Cerebellar cortex (tissue), 1 donor: ENCODE results near the gene KRTAP4-1.
"Not testable (repeated sequence)": the region's sequence is repeated elsewhere in the genome, so short reads cannot be mapped to it uniquely, and the experiment has no call there.

ENCODE experiments used
- DNase-seq: peaks from one replicate; pipeline ENCODE4 v3.0.0-alpha.2; 2015; ENCODE audit warnings: low spot score

The KRTAP4-1 gene

GRCh38 chr17:41171886-41172285, 12.8 kb downstream of the KRTAP4-1 start:
- DNase-seq = no peak

DNA sequence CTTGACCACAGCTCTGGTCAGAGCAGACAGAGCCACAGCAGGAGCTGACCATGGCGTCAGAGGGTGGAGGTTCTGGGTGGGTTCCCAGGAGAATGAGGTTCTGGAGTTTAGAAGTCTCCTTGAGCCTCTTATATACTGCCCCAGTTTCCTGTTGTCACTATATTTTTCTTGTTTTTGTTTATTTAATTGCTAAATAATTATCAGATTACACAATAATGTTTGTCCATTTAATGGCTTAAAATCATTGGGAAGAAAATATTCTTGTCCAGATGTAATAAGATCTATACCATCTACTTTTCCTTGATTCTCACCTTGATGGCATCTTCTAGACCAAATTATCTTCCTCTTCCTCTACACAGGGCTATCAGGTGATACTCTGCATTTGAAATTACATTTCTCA, 16.6 kb downstream of the KRTAP4-1 start, which contains the start of gene KRTAP4-3:
TSS of gene KRTAP4-3 (minus strand) at position 101 of the 400 bp plus-strand sequence. CDS start at position 52, 49 bp downstream.
- DNase-seq = no peak

DNA sequence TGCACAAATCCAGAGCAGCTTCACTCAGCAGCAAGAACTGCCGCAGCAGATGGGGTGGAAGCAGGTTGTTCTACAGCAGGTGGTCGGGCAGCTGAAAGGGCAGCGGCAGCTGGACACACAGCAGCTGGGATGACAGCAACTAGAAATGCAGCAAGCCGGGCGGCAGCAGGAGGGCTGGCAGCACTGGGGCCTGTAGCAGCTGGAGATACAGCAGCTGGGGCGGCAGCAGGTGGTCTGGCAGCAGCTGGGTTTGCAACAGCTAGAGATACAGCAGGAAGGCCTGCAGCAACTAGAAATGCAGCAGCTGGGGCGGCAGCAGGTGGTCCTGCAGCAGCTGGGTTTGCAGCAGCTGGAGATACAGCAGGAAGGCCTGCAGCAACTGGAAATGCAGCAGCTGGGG, 17.1 kb downstream of the KRTAP4-1 start:
- no peak for DNase-seq

DNA sequence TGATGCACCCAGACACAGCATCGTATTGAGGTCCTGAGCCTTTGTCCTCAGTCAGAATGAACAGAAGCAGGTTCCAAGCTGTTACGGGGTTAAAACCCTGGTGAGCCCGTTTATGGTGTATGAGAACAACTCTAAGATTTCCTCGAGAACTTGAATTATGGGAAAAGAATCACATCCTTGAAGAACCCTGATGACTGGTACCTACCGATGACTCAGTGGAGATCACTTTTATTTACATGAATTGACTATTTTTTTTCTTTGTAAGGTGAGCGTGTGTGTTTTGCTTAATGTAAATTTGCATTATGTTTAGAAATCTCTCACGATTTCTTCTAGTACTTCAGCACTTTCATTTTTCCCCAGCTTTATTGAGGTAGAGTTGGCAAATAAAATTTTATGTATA, 20.9 kb downstream of the KRTAP4-1 start:
- no peak for DNase-seq

DNA sequence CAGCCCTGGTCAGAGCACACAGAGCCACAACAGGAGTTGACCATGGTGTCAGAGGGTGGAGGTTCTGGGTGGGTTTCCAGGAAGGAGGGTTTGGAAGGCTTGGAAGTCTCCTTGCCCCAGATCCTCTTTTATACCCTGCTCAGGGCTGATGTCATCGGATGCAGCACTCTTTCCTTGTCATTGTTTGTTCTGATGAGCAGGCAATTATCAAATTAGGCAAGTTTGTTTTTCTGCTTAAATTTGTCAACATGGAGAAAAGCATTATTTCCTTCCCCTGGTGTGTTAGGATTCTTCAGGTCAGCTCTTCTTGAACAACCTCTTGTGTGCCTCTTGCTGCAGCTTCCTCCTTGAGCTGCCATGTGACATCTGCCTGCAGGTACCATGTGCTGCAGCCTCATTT, 24.1 kb downstream of the KRTAP4-1 start, which contains the start of gene KRTAP4-4:
TSS of gene KRTAP4-4 (minus strand) at position 101 of the 400 bp plus-strand sequence. CDS start at position 44, 57 bp downstream.
- DNase-seq = no peak

GRCh38 chr17:41160190-41160589, 24.5 kb downstream of the KRTAP4-1 start:
- DNase-seq = not testable (repeated sequence)

DNA sequence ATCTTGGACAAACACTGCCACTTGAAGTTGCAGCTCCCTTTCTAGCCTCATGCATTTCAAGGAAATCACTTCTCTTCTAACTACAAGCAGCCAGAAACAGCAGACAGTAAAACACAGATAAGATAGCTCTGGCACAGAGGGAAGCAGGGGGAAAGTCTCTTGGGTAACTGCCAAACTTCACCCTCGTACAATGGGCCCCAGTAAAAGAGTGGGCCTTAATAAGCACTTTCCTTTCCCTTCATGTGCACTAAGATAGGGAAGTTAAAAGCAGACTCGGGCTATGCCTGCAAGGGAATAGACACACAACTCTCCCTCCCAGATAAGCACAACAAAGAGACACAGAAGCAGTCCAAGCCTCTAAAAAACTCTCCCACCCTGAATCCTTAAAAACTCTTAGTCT, 30.9 kb downstream of the KRTAP4-1 start:
- DNase-seq = no peak

GRCh38 chr17:41151525-41151924, 33.2 kb downstream of the KRTAP4-1 start:
- DNase-seq = no peak

DNA sequence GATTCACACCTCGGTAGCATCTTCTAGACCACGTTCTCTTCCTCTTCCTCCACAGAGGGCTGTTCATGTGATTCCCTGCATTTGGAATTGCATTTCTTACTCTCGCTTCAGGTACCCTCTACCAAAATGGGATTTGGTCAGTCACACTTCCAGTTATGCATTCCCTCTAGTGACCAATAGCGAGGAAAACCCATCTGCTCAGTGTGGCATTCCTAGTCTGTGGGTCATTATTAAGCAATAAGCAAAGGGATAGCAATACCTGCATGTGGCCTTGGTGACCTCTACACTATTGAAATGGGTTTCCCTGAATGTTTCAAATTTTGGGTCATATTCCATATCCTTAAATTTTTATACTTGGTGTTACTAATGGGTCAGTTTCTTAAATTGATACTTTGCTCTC, 34.7 kb downstream of the KRTAP4-1 start:
- DNase-seq = no peak

DNA sequence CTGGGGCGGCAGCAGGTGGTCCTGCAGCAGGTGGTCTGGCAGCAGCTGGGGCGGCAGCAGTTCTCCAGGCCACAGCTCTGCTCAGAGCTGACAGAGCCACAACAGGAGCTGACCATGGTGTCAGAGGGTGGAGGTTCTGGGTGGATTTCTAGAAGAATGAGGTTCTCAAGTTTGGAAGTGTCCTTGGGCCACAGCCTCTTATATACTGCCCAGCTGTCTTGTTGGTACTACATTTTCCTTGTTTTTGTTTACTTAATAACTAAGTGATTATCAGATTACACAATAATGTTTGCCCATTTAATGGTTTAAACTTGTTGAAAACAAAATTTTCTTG, 35.1 kb downstream of the KRTAP4-1 start, which contains the start of gene KRTAP4-5:
TSS of gene KRTAP4-5 (minus strand) at position 174 of the 334 bp plus-strand sequence. CDS start at position 116, 58 bp downstream.
- DNase-seq = no peak

DNA sequence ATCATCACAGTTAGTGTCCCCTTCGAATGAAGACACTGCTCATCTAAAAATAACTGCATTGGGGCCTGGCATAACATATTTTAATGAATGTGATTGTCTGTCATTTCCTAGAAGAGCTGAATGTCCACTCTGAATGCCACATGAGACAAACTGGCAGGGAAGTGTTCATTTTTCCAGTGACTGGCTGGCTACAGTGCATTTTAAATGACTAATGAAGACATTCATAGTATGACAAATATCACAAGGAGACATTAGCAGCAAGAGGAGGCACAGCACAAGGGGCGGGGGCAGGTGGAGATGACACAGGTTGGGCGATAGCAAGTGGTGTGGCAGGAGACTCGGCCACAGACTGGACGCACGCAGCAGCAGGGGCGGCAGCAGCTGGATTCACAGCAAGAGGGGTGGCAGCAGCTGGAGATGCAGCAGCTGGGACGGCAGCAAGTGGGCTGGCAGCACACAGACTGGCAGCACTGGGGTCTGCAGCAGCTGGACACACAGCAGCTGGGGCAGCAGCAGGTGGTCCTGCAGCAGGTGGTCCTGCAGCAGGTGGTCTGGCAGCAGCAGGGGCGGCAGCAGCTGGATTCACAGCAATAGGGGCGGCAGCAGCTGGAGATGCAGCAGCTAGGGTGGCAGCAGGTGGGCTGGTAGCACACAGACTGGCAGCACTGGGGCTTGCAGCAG, 35.6 kb downstream of the KRTAP4-1 start:
- DNase-seq = not testable (repeated sequence)

DNA sequence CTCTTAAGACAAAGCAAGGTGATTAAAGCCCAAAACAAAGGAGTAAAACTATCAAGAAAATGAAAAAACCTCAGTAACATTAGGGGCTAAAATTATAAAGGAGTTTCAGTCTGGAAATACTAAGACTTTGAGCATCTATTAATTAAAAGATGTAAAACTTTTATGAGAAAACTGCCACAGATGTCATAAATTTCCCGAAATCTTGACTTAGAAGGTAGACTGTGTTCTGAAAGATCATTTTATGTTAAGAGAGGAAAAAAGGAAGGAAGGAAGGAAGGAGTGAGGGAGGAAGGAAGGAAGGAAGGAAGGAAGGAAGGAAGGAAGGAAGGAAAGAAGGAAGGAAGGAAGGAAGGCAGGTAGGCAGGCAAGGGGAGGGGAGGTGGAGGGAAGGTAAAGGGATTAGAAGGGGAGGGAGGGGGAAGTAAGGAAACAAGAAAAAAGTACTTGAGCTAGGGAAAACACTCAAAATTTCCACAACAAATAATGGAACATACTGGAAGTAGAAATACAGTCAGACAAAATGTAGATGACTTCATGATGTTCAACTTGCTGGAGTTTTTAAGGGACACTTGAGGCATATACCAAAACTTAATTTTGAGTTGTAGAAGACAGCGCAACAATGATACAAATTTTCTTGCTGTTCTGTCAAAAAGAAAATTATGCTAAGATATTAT, 37.0 kb downstream of the KRTAP4-1 start:
- no peak for DNase-seq

DNA sequence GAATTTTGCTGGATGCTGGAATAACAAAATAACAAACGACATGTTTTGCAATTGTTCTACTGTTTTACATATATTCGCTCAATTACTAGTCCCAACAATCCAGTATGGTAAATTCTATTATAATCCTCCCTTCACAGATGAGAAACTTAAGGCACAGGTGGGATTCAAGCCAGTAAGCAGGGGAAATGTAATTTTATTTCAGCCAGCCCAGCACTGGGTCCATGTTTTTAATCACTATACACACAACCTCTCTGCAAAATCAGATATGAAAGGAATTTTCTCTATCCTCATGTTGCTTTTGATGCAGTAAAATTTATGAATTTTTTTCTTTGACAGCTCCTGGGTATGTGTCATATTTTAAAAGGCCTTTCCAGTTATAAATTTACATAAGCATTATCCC, 39.5 kb downstream of the KRTAP4-1 start:
- no peak for DNase-seq

DNA sequence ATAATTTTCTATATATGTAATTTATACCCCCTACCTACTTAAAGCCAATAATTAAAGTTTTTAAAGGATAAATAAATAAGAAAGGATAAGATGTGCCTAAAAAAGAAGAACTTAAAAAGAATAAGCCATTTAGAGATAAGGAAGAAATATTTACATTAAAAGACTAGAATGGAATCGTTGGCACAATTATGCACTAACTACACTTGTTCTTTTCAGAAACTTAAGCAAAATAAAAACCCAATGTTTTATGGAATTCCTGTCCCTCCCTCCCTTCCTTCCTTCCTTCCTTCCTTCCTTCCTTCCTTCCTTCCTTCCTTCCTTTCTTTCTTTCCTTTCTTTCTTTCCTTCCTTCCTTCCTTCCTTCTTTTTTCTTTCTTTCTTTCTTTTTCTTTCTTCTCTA, 39.9 kb downstream of the KRTAP4-1 start:
- DNase-seq = no peak

GRCh38 chr17:41141361-41141760, 43.4 kb downstream of the KRTAP4-1 start:
- DNase-seq = no peak

- no peak for DNase-seq
These were observed 44.2 kb downstream of the KRTAP4-1 start, which contains the start of gene KRTAP4-6 for GRCh38 chr17:41140360-41141131. KRTAP4-6 (minus strand) TSS chr17:41140544; CDS start chr17:41140487, 57 bp downstream.

DNA sequence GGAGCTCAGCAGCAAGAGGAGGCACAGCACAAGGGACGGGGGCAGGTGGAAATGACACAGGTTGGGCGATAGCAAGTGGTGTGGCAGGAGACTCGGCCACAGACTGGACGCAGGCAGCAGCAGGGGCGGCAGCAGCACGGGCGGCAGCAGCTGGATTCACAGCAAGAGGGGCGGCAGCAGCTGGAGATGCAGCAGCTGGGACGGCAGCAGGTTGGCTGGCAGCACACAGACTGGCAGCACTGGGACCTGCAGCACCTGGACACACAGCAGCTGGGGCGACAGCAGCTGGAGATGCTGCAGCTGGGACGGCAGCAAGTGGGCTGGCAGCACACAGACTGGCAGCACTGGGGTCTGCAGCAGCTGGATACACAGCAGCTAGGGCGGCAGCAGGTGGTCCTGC, 44.8 kb downstream of the KRTAP4-1 start:
- DNase-seq = not testable (repeated sequence)
